ENCODE measurements around the gene LRP10.

DNA sequence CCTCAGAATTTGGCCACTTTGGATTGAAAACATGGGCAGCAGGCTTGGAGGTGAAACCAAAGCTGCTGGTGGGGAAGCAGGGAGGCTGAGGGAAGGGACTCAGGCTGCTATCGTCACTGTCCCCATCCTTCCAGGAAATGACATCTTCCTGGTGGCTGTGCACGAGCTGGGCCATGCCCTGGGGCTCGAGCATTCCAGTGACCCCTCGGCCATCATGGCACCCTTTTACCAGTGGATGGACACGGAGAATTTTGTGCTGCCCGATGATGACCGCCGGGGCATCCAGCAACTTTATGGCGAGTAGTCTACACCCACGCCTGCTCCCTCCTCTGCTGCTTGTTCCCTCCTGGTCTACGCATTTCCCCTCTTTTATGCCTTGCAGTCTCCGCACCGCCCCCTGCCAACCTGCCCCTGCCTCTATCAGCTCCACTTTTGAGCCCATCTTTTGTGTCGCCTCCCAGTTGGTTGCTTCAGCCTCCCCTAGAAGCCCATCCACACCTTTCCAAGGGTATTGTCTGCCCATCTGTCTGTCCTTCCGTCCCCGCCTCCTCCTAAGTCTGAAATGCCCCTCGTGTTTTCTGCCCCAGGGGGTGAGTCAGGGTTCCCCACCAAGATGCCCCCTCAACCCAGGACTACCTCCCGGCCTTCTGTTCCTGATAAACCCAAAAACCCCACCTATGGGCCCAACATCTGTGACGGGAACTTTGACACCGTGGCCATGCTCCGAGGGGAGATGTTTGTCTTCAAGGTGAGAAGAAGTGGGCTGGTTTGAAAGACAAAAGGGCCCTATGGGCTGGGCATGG is 28.2 kb upstream of the LRP10 start:
- TF ChIP-seq GATA2 (IDR thresholded peaks at IDR 0.05; ENCODE audit: low read depth, low read length) = no peak
- no peak for TF ChIP-seq GATA3 (IDR thresholded peaks at IDR 0.05; ENCODE audit: low read depth, low read length)

Measured in SH-SY5Y (cell line).